HEK293 (cell line): ENCODE measurements around the gene LMBRD2.

Experiments used
- CTCF ChIA-PET: fragments of 350-600 bp; formaldehyde crosslinking; extraction: SDS; loops from one replicate; lab custom pipeline; 2021; ENCODE audit warnings: antibody characterized with exemption; lab: Yijun Ruan, JAX
- POLR2A ChIA-PET: fragments of 300-600 bp; formaldehyde crosslinking; extraction: SDS; loops from one replicate; lab custom pipeline; 2020; ENCODE audit warnings: antibody characterized with exemption, inconsistent platforms; lab: Yijun Ruan, JAX
- H3K27ac ChIP-seq: fragments of 200-500 bp; sonication (Bioruptor generic); 2 replicates; pipeline ENCODE4 v1.5.1; 2014; ENCODE audit warnings: low read depth, low read length, control low read depth, inconsistent platforms; ENCODE audit errors: extremely low read depth
- H3K36me3 ChIP-seq, 2 experiments: fragments of 200-500 bp in 1 of 2; sonication (Bioruptor generic) in 1 of 2; 1 replicate in 1 of 2; 2 replicates in 1 of 2; pipeline ENCODE4 v1.5.1; 2014 to 2017; ENCODE audit warnings: inconsistent platforms in 2 of 2, low read length in 2 of 2; ENCODE audit not compliant: control insufficient read depth in 2 of 2, insufficient read depth in 1 of 2
- H3K4me1 ChIP-seq: fragments of 200-500 bp; sonication (Bioruptor generic); 2 replicates; pipeline ENCODE4 v1.5.1; 2014; ENCODE audit warnings: mild to moderate bottlenecking, low read length, inconsistent platforms; ENCODE audit not compliant: control insufficient read depth, insufficient read depth
- H3K4me3 ChIP-seq: 2 replicates; pipeline ENCODE4 v1.5.1; 2011; ENCODE audit warnings: low read depth, mild to moderate bottlenecking, control low read depth, low read length, moderate library complexity
- H3K9me3 ChIP-seq: fragments of 200-500 bp; sonication (Bioruptor generic); 2 replicates; pipeline ENCODE4 v1.5.1; 2014; ENCODE audit warnings: low read depth, low read length, inconsistent platforms; ENCODE audit not compliant: control insufficient read depth, insufficient read depth
- BCL11B ChIP-seq: fragments of 450-650 bp; formaldehyde crosslinking; IDR thresholded peaks from 2 replicates; pipeline ENCODE4 v1.5.1; 2016; ENCODE audit warnings: low read depth, missing biosample characterization, missing genetic modification characterization
- IKZF3 ChIP-seq: fragments of 450-650 bp; IDR thresholded peaks from 2 replicates; pipeline ENCODE4 v1.5.0; 2018; ENCODE audit warnings: missing biosample characterization, mild to moderate bottlenecking, missing genetic modification characterization, moderate library complexity
- KLF16 ChIP-seq: fragments of 450-650 bp; formaldehyde crosslinking; IDR thresholded peaks from 2 replicates; pipeline ENCODE4 v1.5.1; 2017; ENCODE audit warnings: missing biosample characterization, missing genetic modification characterization
- KLF7 ChIP-seq: fragments of 450-650 bp; formaldehyde crosslinking; IDR thresholded peaks from 2 replicates; pipeline ENCODE4 v1.5.1; 2016; ENCODE audit warnings: missing biosample characterization, missing genetic modification characterization, borderline replicate concordance
- OSR2 ChIP-seq: fragments of 450-650 bp; formaldehyde crosslinking; IDR thresholded peaks from 2 replicates; pipeline ENCODE4 v1.5.1; 2016; ENCODE audit warnings: missing biosample characterization, missing genetic modification characterization
- OVOL3 ChIP-seq: fragments of 450-650 bp; formaldehyde crosslinking; IDR thresholded peaks from 2 replicates; pipeline ENCODE4 v1.5.1; 2016; ENCODE audit warnings: missing biosample characterization, missing genetic modification characterization
- PRDM4 ChIP-seq: fragments of 450-650 bp; formaldehyde crosslinking; IDR thresholded peaks from 2 replicates; pipeline ENCODE4 v1.5.1; 2017; ENCODE audit warnings: missing biosample characterization, missing genetic modification characterization
- RBAK ChIP-seq: fragments of 450-650 bp; formaldehyde crosslinking; IDR thresholded peaks from 2 replicates; pipeline ENCODE4 v1.5.1; 2016; ENCODE audit warnings: missing biosample characterization, missing genetic modification characterization
- REPIN1 ChIP-seq: fragments of 450-650 bp; formaldehyde crosslinking; IDR thresholded peaks from 2 replicates; pipeline ENCODE4 v1.5.1; 2017; ENCODE audit warnings: missing biosample characterization, missing genetic modification characterization, low read depth
- SALL2 ChIP-seq: fragments of 450-650 bp; formaldehyde crosslinking; IDR thresholded peaks from 2 replicates; pipeline ENCODE4 v1.5.0; 2017; ENCODE audit warnings: missing biosample characterization, mild to moderate bottlenecking, missing genetic modification characterization, borderline replicate concordance
- ZFP3 ChIP-seq: fragments of 450-650 bp; formaldehyde crosslinking; IDR thresholded peaks from 2 replicates; pipeline ENCODE4 v1.5.1; 2016; ENCODE audit warnings: low read depth, missing biosample characterization, missing genetic modification characterization
- ZNF121 ChIP-seq: fragments of 450-650 bp; formaldehyde crosslinking; IDR thresholded peaks from 2 replicates; pipeline ENCODE4 v1.5.1; 2016; ENCODE audit warnings: missing biosample characterization, missing genetic modification characterization
- ZNF184 ChIP-seq: fragments of 450-650 bp; IDR thresholded peaks from 2 replicates; pipeline ENCODE4 v1.5.1; 2018; ENCODE audit warnings: missing biosample characterization, mild to moderate bottlenecking, missing genetic modification characterization
- ZNF223 ChIP-seq: fragments of 450-650 bp; formaldehyde crosslinking; IDR thresholded peaks from 2 replicates; pipeline ENCODE4 v1.5.1; 2016; ENCODE audit warnings: missing biosample characterization, missing genetic modification characterization
- ZNF23 ChIP-seq: fragments of 450-650 bp; formaldehyde crosslinking; IDR thresholded peaks from 2 replicates; pipeline ENCODE4 v1.5.1; 2016; ENCODE audit warnings: missing biosample characterization, missing genetic modification characterization, borderline replicate concordance
- ZNF239 ChIP-seq: fragments of 450-650 bp; formaldehyde crosslinking; IDR thresholded peaks from 2 replicates; pipeline ENCODE4 v1.5.1; 2016; ENCODE audit warnings: missing biosample characterization, missing genetic modification characterization
- ZNF248 ChIP-seq: fragments of 450-650 bp; formaldehyde crosslinking; IDR thresholded peaks from 2 replicates; pipeline ENCODE4 v1.5.1; 2017; ENCODE audit warnings: missing biosample characterization, missing genetic modification characterization
- ZNF362 ChIP-seq: fragments of 450-650 bp; formaldehyde crosslinking; IDR thresholded peaks from 2 replicates; pipeline ENCODE4 v1.5.1; 2016; ENCODE audit warnings: missing biosample characterization, missing genetic modification characterization
- ZNF394 ChIP-seq: fragments of 450-650 bp; formaldehyde crosslinking; IDR thresholded peaks from 2 replicates; pipeline ENCODE4 v1.5.1; 2016; ENCODE audit warnings: missing biosample characterization, missing genetic modification characterization, mild to moderate bottlenecking, moderate library complexity, borderline replicate concordance
- ZNF416 ChIP-seq: fragments of 450-650 bp; formaldehyde crosslinking; IDR thresholded peaks from 2 replicates; pipeline ENCODE4 v1.5.1; 2016; ENCODE audit warnings: missing biosample characterization, missing genetic modification characterization
- ZNF423 ChIP-seq: fragments of 450-650 bp; formaldehyde crosslinking; IDR thresholded peaks from 2 replicates; pipeline ENCODE4 v1.5.1; 2016; ENCODE audit warnings: missing biosample characterization, missing genetic modification characterization
- ZNF544 ChIP-seq: fragments of 450-650 bp; formaldehyde crosslinking; IDR thresholded peaks from 2 replicates; pipeline ENCODE4 v1.5.0; 2017; ENCODE audit warnings: missing biosample characterization, missing genetic modification characterization
- ZNF571 ChIP-seq: fragments of 450-650 bp; formaldehyde crosslinking; IDR thresholded peaks from 2 replicates; pipeline ENCODE4 v1.5.0; 2017; ENCODE audit warnings: missing biosample characterization, missing genetic modification characterization
- ZNF585B ChIP-seq: fragments of 450-650 bp; formaldehyde crosslinking; IDR thresholded peaks from 2 replicates; pipeline ENCODE4 v1.5.1; 2016; ENCODE audit warnings: missing biosample characterization, missing genetic modification characterization
- ZNF596 ChIP-seq: fragments of 450-650 bp; IDR thresholded peaks from 2 replicates; pipeline ENCODE4 v1.5.0; 2018; ENCODE audit warnings: missing biosample characterization, mild to moderate bottlenecking, missing genetic modification characterization, moderate library complexity
- ZNF600 ChIP-seq: fragments of 450-650 bp; formaldehyde crosslinking; IDR thresholded peaks from 2 replicates; pipeline ENCODE4 v1.5.1; 2016; ENCODE audit warnings: missing biosample characterization, missing genetic modification characterization
- ZNF610 ChIP-seq: fragments of 450-650 bp; formaldehyde crosslinking; IDR thresholded peaks from 2 replicates; pipeline ENCODE4 v1.5.1; 2016; ENCODE audit warnings: missing biosample characterization, missing genetic modification characterization, borderline replicate concordance
- ZNF785 ChIP-seq: fragments of 450-650 bp; formaldehyde crosslinking; IDR thresholded peaks from 2 replicates; pipeline ENCODE4 v1.5.1; 2016; ENCODE audit warnings: missing biosample characterization, missing genetic modification characterization
- TF ChIP-seq, protein P1 (sequence below): fragments of 450-650 bp; formaldehyde crosslinking; IDR thresholded peaks from 2 replicates; pipeline ENCODE4 v1.5.1; 2016; ENCODE audit warnings: missing biosample characterization, missing genetic modification characterization
- TF ChIP-seq, protein P2 (sequence below): sonication (generic); formaldehyde crosslinking; IDR thresholded peaks from 2 replicates; pipeline ENCODE4 v1.8.1; 2022; ENCODE audit warnings: mild to moderate bottlenecking, moderate library complexity, missing genetic modification reagents

LMBRD2 gene

DNA sequence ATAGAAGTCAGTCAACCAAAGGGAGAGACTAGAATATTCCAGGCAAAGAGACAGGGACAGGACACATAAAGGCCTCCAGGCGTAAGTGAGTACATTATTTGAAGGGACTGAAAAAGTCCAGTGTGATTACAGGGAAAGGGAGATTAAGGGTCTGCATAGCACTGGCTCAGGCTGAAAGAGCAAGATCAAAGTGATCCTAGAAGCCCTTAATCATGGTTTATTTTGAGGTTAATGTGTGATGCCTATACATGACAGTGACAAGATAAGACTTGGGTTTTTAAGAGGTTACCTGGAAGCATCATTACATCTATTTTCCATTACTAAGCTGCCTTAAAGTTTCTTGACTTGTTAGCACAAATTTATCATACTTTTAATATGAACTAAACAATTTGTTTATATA is 25.8 kb downstream of the LMBRD2 start:
- no peak for TF ChIP-seq OVOL3 (tag by site-specific recombination)
- TF ChIP-seq BCL11B (tag by site-specific recombination), result no peak
- no peak for TF ChIP-seq ZNF121
- TF ChIP-seq ZNF239 (tag by site-specific recombination), result no peak
- TF ChIP-seq PRDM4 (tag by site-specific recombination), result no peak
- TF ChIP-seq ZNF610 (tag by site-specific recombination), result no peak
- TF ChIP-seq KLF7 (tag by site-specific recombination), result no peak
- TF ChIP-seq ZNF571 (tag by site-specific recombination), result no peak
- TF ChIP-seq REPIN1 (tag by site-specific recombination), result no peak
- no peak for TF ChIP-seq ZNF785 (tag by site-specific recombination)
- no peak for TF ChIP-seq SALL2 (tag by site-specific recombination)
- TF ChIP-seq, protein P1, sequence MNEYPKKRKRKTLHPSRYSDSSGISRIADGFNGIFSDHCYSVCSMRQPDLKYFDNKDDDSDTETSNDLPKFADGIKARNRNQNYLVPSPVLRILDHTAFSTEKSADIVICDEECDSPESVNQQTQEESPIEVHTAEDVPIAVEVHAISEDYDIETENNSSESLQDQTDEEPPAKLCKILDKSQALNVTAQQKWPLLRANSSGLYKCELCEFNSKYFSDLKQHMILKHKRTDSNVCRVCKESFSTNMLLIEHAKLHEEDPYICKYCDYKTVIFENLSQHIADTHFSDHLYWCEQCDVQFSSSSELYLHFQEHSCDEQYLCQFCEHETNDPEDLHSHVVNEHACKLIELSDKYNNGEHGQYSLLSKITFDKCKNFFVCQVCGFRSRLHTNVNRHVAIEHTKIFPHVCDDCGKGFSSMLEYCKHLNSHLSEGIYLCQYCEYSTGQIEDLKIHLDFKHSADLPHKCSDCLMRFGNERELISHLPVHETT (tag by site-specific recombination), result no peak
- no peak for TF ChIP-seq ZNF223 (tag by site-specific recombination)
- no peak for TF ChIP-seq ZNF416 (tag by site-specific recombination)
- TF ChIP-seq ZNF23, result no peak
- no peak for TF ChIP-seq ZNF248
- TF ChIP-seq ZNF585B (tag by site-specific recombination), result no peak
- no peak for TF ChIP-seq ZNF362
- no peaks in the 10 kb centered on the region for H3K4me1 ChIP-seq
- H3K4me3 ChIP-seq, result no peak overlapping the region
- H3K36me3 ChIP-seq, result peaks cover 5 to 13% of the 10 kb centered on the region in 2 experiments; a peak in 2 of 3 replicates
- no peaks in the 10 kb centered on the region for H3K9me3 ChIP-seq
- ChIA-PET CTCF (interaction anchor here (0.9 to 2.0 kb wide), 2 partner anchors 47 to 140 kb away, joined by 3 to 5 read pairs; no protein-coding TSS in a partner anchor), POLR2A (no interaction called here)
- H3K27ac ChIP-seq, result no peak overlapping the region

- no peaks in the 10 kb centered on the region for H3K9me3 ChIP-seq
- CTCF ChIA-PET, result interaction anchor here (1.0 to 1.5 kb wide), 2 partner anchors 21 to 32 kb away, joined by 4 to 5 read pairs; no protein-coding TSS in a partner anchor
- POLR2A ChIA-PET, result no interaction called here
- no peak overlapping the region for H3K4me3 ChIP-seq
- H3K4me1 ChIP-seq, result no peaks in the 10 kb centered on the region
- peaks cover 23 to 24% of the 10 kb centered on the region in 2 experiments for H3K36me3 ChIP-seq
- no peak overlapping the region for H3K27ac ChIP-seq
- TF ChIP-seq IKZF3 (tag by site-specific recombination) (no peak), KLF16 (no peak), ZNF423 (no peak), ZNF596 (no peak), ZNF544 (tag by site-specific recombination) (no peak), ZFP3 (tag by site-specific recombination) (no peak), ZNF600 (no peak), ZNF184 (tag by site-specific recombination) (no peak), RBAK (no peak), OSR2 (tag by site-specific recombination) (no peak), ZNF394 (tag by site-specific recombination) (no peak)
- TF ChIP-seq, protein P2, sequence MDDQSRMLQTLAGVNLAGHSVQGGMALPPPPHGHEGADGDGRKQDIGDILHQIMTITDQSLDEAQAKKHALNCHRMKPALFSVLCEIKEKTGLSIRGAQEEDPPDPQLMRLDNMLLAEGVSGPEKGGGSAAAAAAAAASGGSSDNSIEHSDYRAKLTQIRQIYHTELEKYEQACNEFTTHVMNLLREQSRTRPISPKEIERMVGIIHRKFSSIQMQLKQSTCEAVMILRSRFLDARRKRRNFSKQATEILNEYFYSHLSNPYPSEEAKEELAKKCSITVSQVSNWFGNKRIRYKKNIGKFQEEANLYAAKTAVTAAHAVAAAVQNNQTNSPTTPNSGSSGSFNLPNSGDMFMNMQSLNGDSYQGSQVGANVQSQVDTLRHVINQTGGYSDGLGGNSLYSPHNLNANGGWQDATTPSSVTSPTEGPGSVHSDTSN, result no peak
These were observed 40.4 kb downstream of the LMBRD2 start for GRCh38 chr5:36111238-36111637.
